Hepatocyte (in vitro differentiated cells): ENCODE measurements around the gene TTLL7.

ENCODE experiments used
- EZH2 ChIP-seq: fragments of 200-600 bp; sonication (generic); IDR thresholded peaks from 2 replicates; pipeline ENCODE4 v1.6.1; 2016; ENCODE audit warnings: antibody characterized with exemption, mild to moderate bottlenecking, borderline replicate concordance
- TF ChIP-seq, protein P1 (sequence below): fragments of 200-600 bp; sonication (generic); IDR thresholded peaks from 2 replicates; pipeline ENCODE4 v1.5.1; 2016; ENCODE audit warnings: antibody characterized with exemption, mild to moderate bottlenecking; ENCODE audit not compliant: poor library complexity

DNA sequence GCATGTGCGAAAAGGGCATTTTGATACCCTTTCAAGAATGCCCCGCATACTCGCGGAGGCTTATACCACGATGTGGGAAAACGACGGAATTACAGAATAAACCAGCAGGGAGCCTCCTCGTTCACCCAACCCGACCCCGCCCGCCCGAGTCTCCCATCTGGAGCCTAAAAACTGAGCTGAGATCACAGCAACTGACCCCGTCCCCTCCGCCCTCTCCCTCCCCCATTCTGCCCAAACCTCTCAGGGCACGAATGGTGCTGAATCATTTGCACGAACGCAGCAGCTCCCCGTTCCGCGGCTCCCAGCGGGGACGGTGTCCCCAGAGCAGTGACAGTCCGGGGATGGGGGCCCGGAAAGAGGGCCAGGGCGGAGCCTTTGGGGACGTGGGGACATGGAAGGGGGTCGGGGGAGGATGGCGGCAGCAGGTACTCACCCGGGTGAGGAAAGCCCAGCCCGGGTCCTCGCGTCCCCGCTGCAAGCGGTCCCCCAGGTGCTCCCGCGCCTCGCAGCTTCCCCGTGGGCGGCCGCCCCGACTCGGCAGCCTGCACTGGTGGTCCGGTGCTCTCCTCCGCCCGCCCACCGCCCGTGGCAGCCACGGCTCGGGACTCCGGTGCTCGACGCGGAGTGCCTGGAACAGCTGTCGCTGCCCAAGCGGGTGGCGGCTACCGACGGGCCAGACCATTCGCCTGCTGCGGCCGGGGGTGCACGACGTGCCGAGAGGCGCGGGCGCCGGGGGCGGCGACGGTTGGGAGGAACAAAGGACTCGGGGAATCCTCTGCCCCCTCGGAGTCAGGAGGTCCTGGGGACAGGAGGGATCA is at the start of gene TTLL7:
- no peak for TF ChIP-seq EZH2
- TF ChIP-seq, protein P1, sequence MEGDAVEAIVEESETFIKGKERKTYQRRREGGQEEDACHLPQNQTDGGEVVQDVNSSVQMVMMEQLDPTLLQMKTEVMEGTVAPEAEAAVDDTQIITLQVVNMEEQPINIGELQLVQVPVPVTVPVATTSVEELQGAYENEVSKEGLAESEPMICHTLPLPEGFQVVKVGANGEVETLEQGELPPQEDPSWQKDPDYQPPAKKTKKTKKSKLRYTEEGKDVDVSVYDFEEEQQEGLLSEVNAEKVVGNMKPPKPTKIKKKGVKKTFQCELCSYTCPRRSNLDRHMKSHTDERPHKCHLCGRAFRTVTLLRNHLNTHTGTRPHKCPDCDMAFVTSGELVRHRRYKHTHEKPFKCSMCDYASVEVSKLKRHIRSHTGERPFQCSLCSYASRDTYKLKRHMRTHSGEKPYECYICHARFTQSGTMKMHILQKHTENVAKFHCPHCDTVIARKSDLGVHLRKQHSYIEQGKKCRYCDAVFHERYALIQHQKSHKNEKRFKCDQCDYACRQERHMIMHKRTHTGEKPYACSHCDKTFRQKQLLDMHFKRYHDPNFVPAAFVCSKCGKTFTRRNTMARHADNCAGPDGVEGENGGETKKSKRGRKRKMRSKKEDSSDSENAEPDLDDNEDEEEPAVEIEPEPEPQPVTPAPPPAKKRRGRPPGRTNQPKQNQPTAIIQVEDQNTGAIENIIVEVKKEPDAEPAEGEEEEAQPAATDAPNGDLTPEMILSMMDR = no peak
